Activated CD8-positive, alpha-beta T cell treated with anti-CD3 and anti-CD28 coated beads, Interleukin-2, amount 10 ng/mL, durations not matched to agents 7 days and 5 days (primary cell): Measurements from ENCODE around the gene CFAP157. TPM values are rescaled to one million over a fixed set of nuclear protein-coding genes. Genes with fewer than 3 reads are reported as not detected.
A peak's percentile ranks its signal among the peaks of the same experiment; 100 is the strongest.
"Not testable (repeated sequence)": the region's sequence is repeated elsewhere in the genome, so short reads cannot be mapped to it uniquely, and the experiment has no call there.

Experiments
- ATAC-seq: fragments of 150-1000 bp; cut with Tn5 transposase; one replicate; pipeline ENCODE4 v1.10.0; 2021; ENCODE audit warnings: moderate library complexity
- CTCF ChIA-PET: fragments of 350-600 bp; sonication (Branson Sonifier 250); formaldehyde crosslinking; loops from one replicate; lab custom pipeline; 2021; ENCODE audit warnings: antibody characterized with exemption; lab: Charles Lee
- POLR2A ChIA-PET: fragments of 350-600 bp; sonication (Branson Sonifier 250); formaldehyde crosslinking; loops from one replicate; lab custom pipeline; 2021; ENCODE audit warnings: antibody characterized with exemption; lab: Charles Lee
- DNase-seq: peaks from one replicate; pipeline ENCODE4 v3.0.0-alpha.2; 2020
- H3K27ac Mint-ChIP-seq: one replicate; pipeline ENCODE4 v1.8.0; 2021; ENCODE audit warnings: mild to moderate bottlenecking, mixed read lengths
- H3K27me3 Mint-ChIP-seq: one replicate; pipeline ENCODE4 v1.8.0; 2021; ENCODE audit warnings: low read depth, mixed read lengths
- H3K36me3 Mint-ChIP-seq: one replicate; pipeline ENCODE4 v1.8.0; 2021; ENCODE audit warnings: low read depth, mixed read lengths
- H3K4me1 Mint-ChIP-seq: one replicate; pipeline ENCODE4 v1.8.0; 2021; ENCODE audit warnings: low read depth, mixed read lengths
- H3K4me3 Mint-ChIP-seq: one replicate; pipeline ENCODE4 v1.8.0; 2021; ENCODE audit warnings: mild to moderate bottlenecking, mixed read lengths
- H3K9me3 Mint-ChIP-seq: one replicate; pipeline ENCODE4 v1.8.0; 2022; ENCODE audit warnings: mixed read lengths; ENCODE audit not compliant: insufficient read depth
- total RNA-seq, 2 experiments: library from RNA; stranded (reverse); gene quantifications; one replicate each; pipeline ENCODE4 v1.2.3, GENCODE V29; 2021

The CFAP157 gene
- total RNA-seq, 2 experiments from 2014 or later: 0.16 TPM; not detected in 1

GRCh38 chr9:127756233-127756632, 49.4 kb downstream of the CFAP157 start:
- H3K36me3 Mint-ChIP-seq: peaks cover 37% of the 10 kb centered on the region
- H3K4me3 Mint-ChIP-seq: no peak overlapping the region
- ATAC-seq (no peak), DNase-seq (no peak)
- H3K4me1 Mint-ChIP-seq: peaks cover 2% of the 10 kb centered on the region
- ChIA-PET POLR2A (no interaction called here), CTCF (interaction anchor here (1.0 kb wide), 1 partner anchor 14 kb away, joined by 3 read pairs; no protein-coding TSS in a partner anchor)
- H3K9me3 Mint-ChIP-seq: no peaks in the 10 kb centered on the region
- no peak overlapping the region for H3K27ac Mint-ChIP-seq
- no peaks in the 10 kb centered on the region for H3K27me3 Mint-ChIP-seq

DNA sequence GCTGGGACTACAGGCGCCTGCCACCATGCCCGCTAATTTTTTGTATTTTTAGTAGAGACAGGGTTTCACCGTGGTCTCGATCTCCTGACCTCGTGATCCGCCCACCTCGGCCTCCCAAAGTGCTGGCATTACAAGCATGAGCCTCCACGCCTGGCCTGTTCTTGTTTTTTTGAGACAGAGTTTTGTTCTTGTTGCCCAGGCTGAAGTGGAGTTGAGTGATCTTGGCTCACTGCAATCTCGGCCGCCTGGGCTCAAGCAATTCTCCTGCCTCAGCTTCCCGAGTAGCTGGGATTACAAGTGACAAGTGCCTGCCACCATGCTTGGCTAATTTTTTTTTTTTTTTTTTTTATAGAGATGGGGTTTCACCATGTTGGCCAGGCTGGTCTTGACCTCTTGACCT, 50.0 kb downstream of the CFAP157 start:
- ChIA-PET POLR2A (interaction anchor here (0.5 to 0.6 kb wide), 3 partner anchors 12 to 80 kb away, joined by 3 read pairs; no protein-coding TSS in a partner anchor), CTCF (interaction anchor here (1.2 kb wide), 1 partner anchor 22 kb away, joined by 4 read pairs; the partner anchor contains the start of gene TOR2A)
- not testable (repeated sequence) for H3K4me1 Mint-ChIP-seq, H3K27me3 Mint-ChIP-seq, H3K4me3 Mint-ChIP-seq, H3K9me3 Mint-ChIP-seq, ATAC-seq, DNase-seq, H3K27ac Mint-ChIP-seq
- H3K36me3 Mint-ChIP-seq: peaks cover 35% of the 10 kb centered on the region

- Mint-ChIP-seq H3K4me1 (peaks cover 13% of the 10 kb centered on the region), H3K27ac (peak overlapping the region; percentile 37), H3K9me3 (no peaks in the 10 kb centered on the region), H3K27me3 (no peaks in the 10 kb centered on the region), H3K36me3 (peaks cover 43% of the 10 kb centered on the region), H3K4me3 (no peak overlapping the region)
- POLR2A ChIA-PET: interaction anchor here (0.6 kb wide), 1 partner anchor 26 kb away, joined by 3 read pairs; no protein-coding TSS in a partner anchor
- DNase-seq (no peak), ATAC-seq (no peak)
- CTCF ChIA-PET: interaction anchor here (0.7 kb wide), 1 partner anchor 27 kb away, joined by 3 read pairs; the partner anchor contains the start of gene CDK9
Observed at GRCh38 chr9:127758843-127759242, 52.1 kb downstream of the CFAP157 start.

- Mint-ChIP-seq H3K4me3 (no peak overlapping the region), H3K4me1 (peaks cover 31% of the 10 kb centered on the region), H3K27me3 (no peaks in the 10 kb centered on the region), H3K9me3 (no peaks in the 10 kb centered on the region), H3K36me3 (peaks cover 63% of the 10 kb centered on the region), H3K27ac (no peak overlapping the region)
- ATAC-seq: no peak
- ChIA-PET POLR2A (interaction anchor here (0.6 kb wide), 1 partner anchor 15 kb away, joined by 3 read pairs; no protein-coding TSS in a partner anchor), CTCF (interaction anchor here (0.7 to 1.0 kb wide), 2 partner anchors 26 to 109 kb away, joined by 4 read pairs; partner anchors contain the start of gene TOR2A)
- no peak for DNase-seq
Observed at GRCh38 chr9:127761061-127761460, 54.3 kb downstream of the CFAP157 start.

- H3K4me3 Mint-ChIP-seq: no peak overlapping the region
- CTCF ChIA-PET: interaction anchor here (0.7 to 1.0 kb wide), 2 partner anchors 27 to 108 kb away, joined by 4 read pairs; partner anchors contain the start of gene TOR2A
- ATAC-seq (no peak), DNase-seq (no peak)
- H3K4me1 Mint-ChIP-seq: peaks cover 35% of the 10 kb centered on the region
- POLR2A ChIA-PET: interaction anchor here (0.6 to 1.2 kb wide), 2 partner anchors 10 to 15 kb away, joined by 3 to 4 read pairs; no protein-coding TSS in a partner anchor
- no peaks in the 10 kb centered on the region for H3K9me3 Mint-ChIP-seq
- no peaks in the 10 kb centered on the region for H3K27me3 Mint-ChIP-seq
- no peak overlapping the region for H3K27ac Mint-ChIP-seq
- peaks cover 68% of the 10 kb centered on the region for H3K36me3 Mint-ChIP-seq
Observed at GRCh38 chr9:127761491-127761956, 54.7 kb downstream of the CFAP157 start.

GRCh38 chr9:127762111-127762676, 55.4 kb downstream of the CFAP157 start:
- CTCF ChIA-PET: interaction anchor here (5.8 kb wide), 1 partner anchor 107 kb away, joined by 47 read pairs; no protein-coding TSS in a partner anchor
- peak overlapping the region; percentile 56 for H3K27ac Mint-ChIP-seq
- H3K36me3 Mint-ChIP-seq: peaks cover 71% of the 10 kb centered on the region
- H3K27me3 Mint-ChIP-seq: no peaks in the 10 kb centered on the region
- DNase-seq (no peak), ATAC-seq (no peak)
- no peaks in the 10 kb centered on the region for H3K9me3 Mint-ChIP-seq
- no peak overlapping the region for H3K4me3 Mint-ChIP-seq
- POLR2A ChIA-PET: interaction anchor here (1.0 to 1.3 kb wide), 3 partner anchors 9 to 108 kb away, joined by 3 to 4 read pairs (median 3); no protein-coding TSS in a partner anchor
- peaks cover 41% of the 10 kb centered on the region for H3K4me1 Mint-ChIP-seq

DNA sequence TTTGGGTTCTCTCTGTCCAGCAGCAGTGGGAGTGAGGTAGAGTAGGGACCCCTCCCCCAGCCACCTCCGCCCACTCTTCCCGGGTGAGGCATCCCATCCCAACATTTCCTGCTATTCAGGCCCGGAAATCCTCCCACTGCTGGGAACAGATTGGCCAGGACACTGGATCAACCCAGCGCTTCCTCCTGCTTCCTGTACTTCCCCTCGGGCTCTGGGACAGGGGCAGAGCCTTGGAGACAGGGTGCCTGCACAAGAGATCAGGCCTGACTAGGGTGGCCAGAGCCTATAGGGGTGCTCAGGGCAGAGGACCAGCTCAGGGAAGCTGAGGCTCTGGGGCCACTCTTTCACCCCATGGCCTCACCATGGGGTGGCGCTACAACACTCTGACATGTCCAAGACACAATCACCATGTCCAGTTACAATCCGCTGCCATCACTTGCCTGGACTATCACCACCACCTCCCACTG, 57.2 kb downstream of the CFAP157 start:
- Mint-ChIP-seq H3K4me1 (peaks cover 58% of the 10 kb centered on the region), H3K4me3 (no peak overlapping the region), H3K36me3 (peaks cover 76% of the 10 kb centered on the region), H3K9me3 (no peaks in the 10 kb centered on the region), H3K27me3 (no peaks in the 10 kb centered on the region), H3K27ac (peak overlapping the region; percentile 57)
- peak; percentile 45 for ATAC-seq
- ChIA-PET CTCF (interaction anchor here (0.9 to 11.1 kb wide), 8 partner anchors 15 to 158 kb away, joined by 3 to 102 read pairs (median 4); partner anchors contain the start of genes CDK9, ENG and TOR2A), POLR2A (interaction anchor here (0.7 to 1.0 kb wide), 2 partner anchors 22 to 54 kb away, joined by 4 read pairs; partner anchors contain the start of gene CDK9)
- DNase-seq: peak; percentile 42

GRCh38 chr9:127765418-127765817, 58.6 kb downstream of the CFAP157 start:
- Mint-ChIP-seq H3K27ac (peak overlapping the region; percentile 77), H3K9me3 (no peaks in the 10 kb centered on the region), H3K4me3 (no peak overlapping the region), H3K36me3 (peaks cover 82% of the 10 kb centered on the region), H3K27me3 (no peaks in the 10 kb centered on the region), H3K4me1 (peaks cover 72% of the 10 kb centered on the region)
- ChIA-PET POLR2A (interaction anchor here (0.6 to 1.1 kb wide), 2 partner anchors 11 to 18 kb away, joined by 3 to 4 read pairs; no protein-coding TSS in a partner anchor), CTCF (interaction anchor here (1.1 to 11.1 kb wide), 6 partner anchors 10 to 377 kb away, joined by 3 to 102 read pairs (median 20); partner anchors contain the start of genes CDK9 and TOR2A)
- ATAC-seq (no peak), DNase-seq (no peak)

Other genes starting within 250 kb of the CFAP157 start
- 10 to 100 TPM; 24.2 to 25.3 TPM for gene STXBP1, start 94.7 kb upstream of the CFAP157 start, total RNA-seq
- 10 to 100 TPM; 10.2 to 14.1 TPM for gene PTRH1, start 8.7 kb downstream of the CFAP157 start, total RNA-seq
- 1 to 10 TPM; 4.7 to 5.0 TPM for gene TTC16, start 9.1 kb downstream of the CFAP157 start, total RNA-seq
- gene TOR2A, start 28.3 kb downstream of the CFAP157 start, total RNA-seq: 10 to 100 TPM; 27.0 to 29.1 TPM
- gene SH2D3C, start 71.7 kb downstream of the CFAP157 start, total RNA-seq: 10 to 100 TPM; 75.6 to 77.5 TPM
- 100 to 1,000 TPM; 132 to 136 TPM for gene CDK9, start 79.0 kb downstream of the CFAP157 start, total RNA-seq
- 10 to 100 TPM; 91.5 to 98.3 TPM for gene FPGS, start 95.9 kb downstream of the CFAP157 start, total RNA-seq
- 10 to 100 TPM; 22.9 to 24.3 TPM for gene ENG, start 147.7 kb downstream of the CFAP157 start, total RNA-seq
- gene AK1, start 170.7 kb downstream of the CFAP157 start, total RNA-seq: 10 to 100 TPM; 22.4 to 30.4 TPM
- 10 to 100 TPM; 68.6 to 77.6 TPM for gene ST6GALNAC6, start 192.6 kb downstream of the CFAP157 start, total RNA-seq
- gene ST6GALNAC4, start 210.1 kb downstream of the CFAP157 start, total RNA-seq: 10 to 100 TPM; 37.0 to 39.7 TPM
- gene PIP5KL1, start 223.8 kb downstream of the CFAP157 start, total RNA-seq: 1 to 10 TPM; 2.6 to 2.7 TPM
- 10 to 100 TPM; 47.9 to 53.8 TPM for gene DPM2, start 230.9 kb downstream of the CFAP157 start, total RNA-seq